ENCODE measurements around the gene CSF1R.
A peak's percentile ranks its signal among the peaks of the same experiment; 100 is the strongest.

Gene CSF1R

GRCh38 chr5:150085950-150086715 lies at the start of gene CSF1R:
TSS of gene CSF1R (minus strand) at chr5:150086554. CDS start at chr5:150086427, 127 bp downstream.
- DNase-seq, result no peak

- no peak for DNase-seq
Observed at GRCh38 chr5:150135557-150136304, 49.4 kb upstream of the CSF1R start.

GRCh38 chr5:150134198-150134588 lies 47.8 kb upstream of the CSF1R start:
- no peak for DNase-seq

- no peak for DNase-seq
Observed at GRCh38 chr5:150133581-150134197, 47.3 kb upstream of the CSF1R start.

GRCh38 chr5:150132740-150133139 lies 46.4 kb upstream of the CSF1R start:
- no peak for DNase-seq

- DNase-seq, result no peak
Observed at GRCh38 chr5:150131978-150132694, 45.8 kb upstream of the CSF1R start.

- DNase-seq, result no peak
Observed at GRCh38 chr5:150131461-150131860, 45.1 kb upstream of the CSF1R start.

GRCh38 chr5:150130493-150130922 lies 44.2 kb upstream of the CSF1R start:
- no peak for DNase-seq

- DNase-seq, result peak; percentile 48
Observed at GRCh38 chr5:150129813-150130492, 43.6 kb upstream of the CSF1R start.

- no peak for DNase-seq
Observed at GRCh38 chr5:150129454-150129812, 43.1 kb upstream of the CSF1R start.

- DNase-seq, result no peak
Observed at GRCh38 chr5:150126921-150127265, 40.5 kb upstream of the CSF1R start.

GRCh38 chr5:150126199-150126920 lies 40.0 kb upstream of the CSF1R start:
- no peak for DNase-seq

- no peak for DNase-seq
Observed at GRCh38 chr5:150125334-150125733, 39.0 kb upstream of the CSF1R start.

GRCh38 chr5:150124596-150124995 lies 38.2 kb upstream of the CSF1R start:
- no peak for DNase-seq

GRCh38 chr5:150124111-150124557 lies 37.8 kb upstream of the CSF1R start:
- DNase-seq, result no peak

GRCh38 chr5:150123542-150123941 lies 37.2 kb upstream of the CSF1R start:
- no peak for DNase-seq

GRCh38 chr5:150122536-150123481 lies 36.5 kb upstream of the CSF1R start:
- no peak for DNase-seq

GRCh38 chr5:150122158-150122510 lies 35.8 kb upstream of the CSF1R start:
- no peak for DNase-seq

GRCh38 chr5:150121448-150122157 lies 35.2 kb upstream of the CSF1R start:
- DNase-seq, result no peak

Data from NCI-H146 (cell line).